ENCODE measurements around the gene CACNG4. TPM values are rescaled to one million over a fixed set of nuclear protein-coding genes. Genes with fewer than 3 reads are reported as not detected.

The CACNG4 gene
- total and polyA plus RNA-seq, 2 experiments from 2014 or later: 1.6 to 4.1 TPM

DNA sequence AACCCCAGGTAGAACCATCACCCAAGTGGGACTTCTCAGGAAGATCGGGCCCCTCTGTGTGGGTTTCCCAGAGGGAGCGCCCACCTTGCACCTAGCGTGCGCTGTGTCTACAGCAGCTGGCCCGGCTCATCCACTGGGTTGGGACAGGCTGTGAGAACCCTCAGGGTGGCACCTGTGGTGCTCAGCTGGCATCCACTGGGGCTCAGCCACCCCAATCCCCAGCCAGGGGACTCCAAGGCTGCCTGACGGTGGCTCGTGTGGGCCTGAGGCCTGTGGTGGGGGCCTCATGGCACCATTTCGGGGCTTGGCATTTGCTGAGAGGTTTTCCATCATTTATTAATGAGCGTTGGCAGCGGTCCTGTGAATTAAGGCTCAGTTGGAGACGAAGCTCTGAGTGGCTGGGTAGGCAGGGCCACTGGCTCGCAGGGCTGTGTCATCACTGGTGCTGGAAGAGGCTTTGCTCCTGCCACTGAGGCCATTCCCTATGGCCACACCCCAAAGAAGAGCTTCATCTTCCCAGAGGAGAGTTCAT, 28.5 kb downstream of the CACNG4 start:
- H4K20me1 ChIP-seq (replicated peaks; ENCODE audit: insufficient read depth): no peaks in the 10 kb centered on the region
- Mint-ChIP-seq H3K4me1 (no peaks in the 10 kb centered on the region), H3K9me3 (no peaks in the 10 kb centered on the region), H3K36me3 (ENCODE audit: low read depth) (no peaks in the 10 kb centered on the region), H3K27ac (no peak overlapping the region), H3K4me3 (no peak overlapping the region), H3K27me3 (ENCODE audit: insufficient read depth, low read depth, poor library complexity) (peaks cover 4% of the 10 kb centered on the region)
- DNase-seq (ENCODE audit: low spot score): no peak
- H3K79me2 ChIP-seq (replicated peaks; ENCODE audit: insufficient read depth): no peaks in the 10 kb centered on the region
- no peaks in the 10 kb centered on the region for H3K9me2 ChIP-seq (ENCODE audit: insufficient read depth)
- no peak overlapping the region for H3K27ac ChIP-seq (ENCODE audit: low read depth)
- H3K4me2 ChIP-seq: no peak overlapping the region
- no peak for ATAC-seq
- no peaks in the 10 kb centered on the region for H3F3A ChIP-seq (replicated peaks; ENCODE audit: low read depth)
- H3K27me3 ChIP-seq (ENCODE audit: insufficient read depth): no peaks in the 10 kb centered on the region
- no peaks in the 10 kb centered on the region for H3K36me3 ChIP-seq (ENCODE audit: insufficient read depth)
- H3K4me1 ChIP-seq (ENCODE audit: insufficient read depth): no peaks in the 10 kb centered on the region
- TF ChIP-seq POLR2AphosphoS5 (IDR thresholded peaks at IDR 0.05; ENCODE audit: low read depth) (no peak), EZH2 (IDR thresholded peaks at IDR 0.05; ENCODE audit: low read depth, unreplicated experiment) (no peak), ZNF331 (CRISPR knock-in tag; IDR thresholded peaks at IDR 0.05; ENCODE audit: low read depth) (no peak), NANOG (IDR thresholded peaks at IDR 0.05; ENCODE audit: borderline replicate concordance) (no peak), ZNF114 (CRISPR knock-in tag; IDR thresholded peaks at IDR 0.05) (no peak)
- TF ChIP-seq, protein P1, sequence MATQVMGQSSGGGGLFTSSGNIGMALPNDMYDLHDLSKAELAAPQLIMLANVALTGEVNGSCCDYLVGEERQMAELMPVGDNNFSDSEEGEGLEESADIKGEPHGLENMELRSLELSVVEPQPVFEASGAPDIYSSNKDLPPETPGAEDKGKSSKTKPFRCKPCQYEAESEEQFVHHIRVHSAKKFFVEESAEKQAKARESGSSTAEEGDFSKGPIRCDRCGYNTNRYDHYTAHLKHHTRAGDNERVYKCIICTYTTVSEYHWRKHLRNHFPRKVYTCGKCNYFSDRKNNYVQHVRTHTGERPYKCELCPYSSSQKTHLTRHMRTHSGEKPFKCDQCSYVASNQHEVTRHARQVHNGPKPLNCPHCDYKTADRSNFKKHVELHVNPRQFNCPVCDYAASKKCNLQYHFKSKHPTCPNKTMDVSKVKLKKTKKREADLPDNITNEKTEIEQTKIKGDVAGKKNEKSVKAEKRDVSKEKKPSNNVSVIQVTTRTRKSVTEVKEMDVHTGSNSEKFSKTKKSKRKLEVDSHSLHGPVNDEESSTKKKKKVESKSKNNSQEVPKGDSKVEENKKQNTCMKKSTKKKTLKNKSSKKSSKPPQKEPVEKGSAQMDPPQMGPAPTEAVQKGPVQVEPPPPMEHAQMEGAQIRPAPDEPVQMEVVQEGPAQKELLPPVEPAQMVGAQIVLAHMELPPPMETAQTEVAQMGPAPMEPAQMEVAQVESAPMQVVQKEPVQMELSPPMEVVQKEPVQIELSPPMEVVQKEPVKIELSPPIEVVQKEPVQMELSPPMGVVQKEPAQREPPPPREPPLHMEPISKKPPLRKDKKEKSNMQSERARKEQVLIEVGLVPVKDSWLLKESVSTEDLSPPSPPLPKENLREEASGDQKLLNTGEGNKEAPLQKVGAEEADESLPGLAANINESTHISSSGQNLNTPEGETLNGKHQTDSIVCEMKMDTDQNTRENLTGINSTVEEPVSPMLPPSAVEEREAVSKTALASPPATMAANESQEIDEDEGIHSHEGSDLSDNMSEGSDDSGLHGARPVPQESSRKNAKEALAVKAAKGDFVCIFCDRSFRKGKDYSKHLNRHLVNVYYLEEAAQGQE (IDR thresholded peaks at IDR 0.05; ENCODE audit: unreplicated experiment): no peak
- TF ChIP-seq, protein P2, sequence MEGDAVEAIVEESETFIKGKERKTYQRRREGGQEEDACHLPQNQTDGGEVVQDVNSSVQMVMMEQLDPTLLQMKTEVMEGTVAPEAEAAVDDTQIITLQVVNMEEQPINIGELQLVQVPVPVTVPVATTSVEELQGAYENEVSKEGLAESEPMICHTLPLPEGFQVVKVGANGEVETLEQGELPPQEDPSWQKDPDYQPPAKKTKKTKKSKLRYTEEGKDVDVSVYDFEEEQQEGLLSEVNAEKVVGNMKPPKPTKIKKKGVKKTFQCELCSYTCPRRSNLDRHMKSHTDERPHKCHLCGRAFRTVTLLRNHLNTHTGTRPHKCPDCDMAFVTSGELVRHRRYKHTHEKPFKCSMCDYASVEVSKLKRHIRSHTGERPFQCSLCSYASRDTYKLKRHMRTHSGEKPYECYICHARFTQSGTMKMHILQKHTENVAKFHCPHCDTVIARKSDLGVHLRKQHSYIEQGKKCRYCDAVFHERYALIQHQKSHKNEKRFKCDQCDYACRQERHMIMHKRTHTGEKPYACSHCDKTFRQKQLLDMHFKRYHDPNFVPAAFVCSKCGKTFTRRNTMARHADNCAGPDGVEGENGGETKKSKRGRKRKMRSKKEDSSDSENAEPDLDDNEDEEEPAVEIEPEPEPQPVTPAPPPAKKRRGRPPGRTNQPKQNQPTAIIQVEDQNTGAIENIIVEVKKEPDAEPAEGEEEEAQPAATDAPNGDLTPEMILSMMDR (conservative IDR thresholded peaks at IDR 0.05; ENCODE audit: low read depth in 2 of 2): no peak
- TF ChIP-seq, protein P3, sequence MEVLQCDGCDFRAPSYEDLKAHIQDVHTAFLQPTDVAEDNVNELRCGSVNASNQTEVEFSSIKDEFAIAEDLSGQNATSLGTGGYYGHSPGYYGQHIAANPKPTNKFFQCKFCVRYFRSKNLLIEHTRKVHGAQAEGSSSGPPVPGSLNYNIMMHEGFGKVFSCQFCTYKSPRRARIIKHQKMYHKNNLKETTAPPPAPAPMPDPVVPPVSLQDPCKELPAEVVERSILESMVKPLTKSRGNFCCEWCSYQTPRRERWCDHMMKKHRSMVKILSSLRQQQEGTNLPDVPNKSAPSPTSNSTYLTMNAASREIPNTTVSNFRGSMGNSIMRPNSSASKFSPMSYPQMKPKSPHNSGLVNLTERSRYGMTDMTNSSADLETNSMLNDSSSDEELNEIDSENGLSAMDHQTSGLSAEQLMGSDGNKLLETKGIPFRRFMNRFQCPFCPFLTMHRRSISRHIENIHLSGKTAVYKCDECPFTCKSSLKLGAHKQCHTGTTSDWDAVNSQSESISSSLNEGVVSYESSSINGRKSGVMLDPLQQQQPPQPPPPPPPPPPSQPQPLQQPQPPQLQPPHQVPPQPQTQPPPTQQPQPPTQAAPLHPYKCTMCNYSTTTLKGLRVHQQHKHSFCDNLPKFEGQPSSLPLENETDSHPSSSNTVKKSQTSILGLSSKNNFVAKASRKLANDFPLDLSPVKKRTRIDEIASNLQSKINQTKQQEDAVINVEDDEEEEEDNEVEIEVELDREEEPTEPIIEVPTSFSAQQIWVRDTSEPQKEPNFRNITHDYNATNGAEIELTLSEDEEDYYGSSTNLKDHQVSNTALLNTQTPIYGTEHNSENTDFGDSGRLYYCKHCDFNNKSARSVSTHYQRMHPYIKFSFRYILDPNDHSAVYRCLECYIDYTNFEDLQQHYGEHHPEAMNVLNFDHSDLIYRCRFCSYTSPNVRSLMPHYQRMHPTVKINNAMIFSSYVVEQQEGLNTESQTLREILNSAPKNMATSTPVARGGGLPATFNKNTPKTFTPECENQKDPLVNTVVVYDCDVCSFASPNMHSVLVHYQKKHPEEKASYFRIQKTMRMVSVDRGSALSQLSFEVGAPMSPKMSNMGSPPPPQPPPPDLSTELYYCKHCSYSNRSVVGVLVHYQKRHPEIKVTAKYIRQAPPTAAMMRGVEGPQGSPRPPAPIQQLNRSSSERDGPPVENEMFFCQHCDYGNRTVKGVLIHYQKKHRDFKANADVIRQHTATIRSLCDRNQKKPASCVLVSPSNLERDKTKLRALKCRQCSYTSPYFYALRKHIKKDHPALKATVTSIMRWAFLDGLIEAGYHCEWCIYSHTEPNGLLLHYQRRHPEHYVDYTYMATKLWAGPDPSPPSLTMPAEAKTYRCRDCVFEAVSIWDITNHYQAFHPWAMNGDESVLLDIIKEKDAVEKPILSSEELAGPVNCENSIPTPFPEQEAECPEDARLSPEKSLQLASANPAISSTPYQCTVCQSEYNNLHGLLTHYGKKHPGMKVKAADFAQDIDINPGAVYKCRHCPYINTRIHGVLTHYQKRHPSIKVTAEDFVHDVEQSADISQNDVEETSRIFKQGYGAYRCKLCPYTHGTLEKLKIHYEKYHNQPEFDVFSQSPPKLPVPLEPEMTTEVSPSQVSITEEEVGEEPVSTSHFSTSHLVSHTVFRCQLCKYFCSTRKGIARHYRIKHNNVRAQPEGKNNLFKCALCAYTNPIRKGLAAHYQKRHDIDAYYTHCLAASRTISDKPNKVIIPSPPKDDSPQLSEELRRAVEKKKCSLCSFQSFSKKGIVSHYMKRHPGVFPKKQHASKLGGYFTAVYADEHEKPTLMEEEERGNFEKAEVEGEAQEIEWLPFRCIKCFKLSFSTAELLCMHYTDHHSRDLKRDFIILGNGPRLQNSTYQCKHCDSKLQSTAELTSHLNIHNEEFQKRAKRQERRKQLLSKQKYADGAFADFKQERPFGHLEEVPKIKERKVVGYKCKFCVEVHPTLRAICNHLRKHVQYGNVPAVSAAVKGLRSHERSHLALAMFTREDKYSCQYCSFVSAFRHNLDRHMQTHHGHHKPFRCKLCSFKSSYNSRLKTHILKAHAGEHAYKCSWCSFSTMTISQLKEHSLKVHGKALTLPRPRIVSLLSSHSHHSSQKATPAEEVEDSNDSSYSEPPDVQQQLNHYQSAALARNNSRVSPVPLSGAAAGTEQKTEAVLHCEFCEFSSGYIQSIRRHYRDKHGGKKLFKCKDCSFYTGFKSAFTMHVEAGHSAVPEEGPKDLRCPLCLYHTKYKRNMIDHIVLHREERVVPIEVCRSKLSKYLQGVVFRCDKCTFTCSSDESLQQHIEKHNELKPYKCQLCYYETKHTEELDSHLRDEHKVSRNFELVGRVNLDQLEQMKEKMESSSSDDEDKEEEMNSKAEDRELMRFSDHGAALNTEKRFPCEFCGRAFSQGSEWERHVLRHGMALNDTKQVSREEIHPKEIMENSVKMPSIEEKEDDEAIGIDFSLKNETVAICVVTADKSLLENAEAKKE (CRISPR knock-in tag; IDR thresholded peaks at IDR 0.05): no peak
- no peak overlapping the region for H2AFZ ChIP-seq
- H3K4me3 ChIP-seq: no peak overlapping the region

Data from GM23338 (cell line).